Parathyroid adenoma (tissue), 2 donors: ENCODE measurements around the gene NR1H3.
"Not testable (repeated sequence)": the region's sequence is repeated elsewhere in the genome, so short reads cannot be mapped to it uniquely, and the experiment has no call there.

ENCODE experiments used
- H2AFZ ChIP-seq: fragments of 300-600 bp; sonication (generic); one replicate; pipeline ENCODE4 v1.7.0; 2017; ENCODE audit warnings: antibody characterized with exemption, mild to moderate bottlenecking
- H3K27ac ChIP-seq: fragments of 300-600 bp; sonication (generic); one replicate; pipeline ENCODE4 v1.7.0; 2017
- H3K27me3 ChIP-seq: fragments of 300-600 bp; sonication (generic); one replicate; pipeline ENCODE4 v1.7.0; 2017; ENCODE audit warnings: low read length; ENCODE audit not compliant: control insufficient read depth, insufficient read depth
- H3K36me3 ChIP-seq: fragments of 300-600 bp; sonication (generic); one replicate; pipeline ENCODE4 v1.7.0; 2017; ENCODE audit warnings: low read length; ENCODE audit not compliant: control insufficient read depth, insufficient read depth
- H3K4me1 ChIP-seq: fragments of 300-600 bp; sonication (generic); one replicate; pipeline ENCODE4 v1.7.0; 2017; ENCODE audit warnings: control low read depth
- H3K4me2 ChIP-seq: fragments of 300-600 bp; sonication (generic); one replicate; pipeline ENCODE4 v1.7.0; 2017; ENCODE audit warnings: low read length
- H3K4me3 ChIP-seq: fragments of 300-600 bp; sonication (generic); one replicate; pipeline ENCODE4 v1.7.0; 2017; ENCODE audit warnings: low read depth, low read length
- H3K79me2 ChIP-seq: fragments of 300-600 bp; sonication (generic); one replicate; pipeline ENCODE4 v1.7.0; 2017; ENCODE audit warnings: control low read depth
- H3K9ac ChIP-seq: fragments of 300-600 bp; sonication (generic); one replicate; pipeline ENCODE4 v1.7.0; 2017; ENCODE audit warnings: mild to moderate bottlenecking
- H3K9me3 ChIP-seq: fragments of 300-600 bp; sonication (generic); one replicate; pipeline ENCODE4 v1.7.0; 2017; ENCODE audit warnings: low read length; ENCODE audit not compliant: control insufficient read depth
- CTCF ChIP-seq: fragments of 300-600 bp; sonication (generic); IDR thresholded peaks from one replicate; pipeline ENCODE4 v1.7.0; 2017; ENCODE audit warnings: antibody characterized with exemption, mild to moderate bottlenecking
- donor health status: primary hyperparathyroidism.

NR1H3 gene

GRCh38 chr11:47308050-47308823 is 50.4 kb downstream of the NR1H3 start:
- no peak overlapping the region for H3K9ac ChIP-seq
- no peak overlapping the region for H2AFZ ChIP-seq
- H3K27me3 ChIP-seq, result no peaks in the 10 kb centered on the region
- H3K9me3 ChIP-seq, result no peaks in the 10 kb centered on the region
- TF ChIP-seq CTCF, result no peak
- H3K4me3 ChIP-seq, result no peak overlapping the region
- H3K4me2 ChIP-seq, result no peak overlapping the region
- H3K4me1 ChIP-seq, result no peaks in the 10 kb centered on the region
- no peaks in the 10 kb centered on the region for H3K79me2 ChIP-seq
- no peak overlapping the region for H3K27ac ChIP-seq
- H3K36me3 ChIP-seq, result no peaks in the 10 kb centered on the region

GRCh38 chr11:47314992-47315391 is 57.2 kb downstream of the NR1H3 start:
- no peaks in the 10 kb centered on the region for H3K9me3 ChIP-seq
- no peaks in the 10 kb centered on the region for H3K36me3 ChIP-seq
- no peak overlapping the region for H3K9ac ChIP-seq
- no peak overlapping the region for H2AFZ ChIP-seq
- no peaks in the 10 kb centered on the region for H3K27me3 ChIP-seq
- no peaks in the 10 kb centered on the region for H3K79me2 ChIP-seq
- no peak for TF ChIP-seq CTCF
- no peak overlapping the region for H3K27ac ChIP-seq
- H3K4me3 ChIP-seq, result no peak overlapping the region
- H3K4me1 ChIP-seq, result no peaks in the 10 kb centered on the region
- H3K4me2 ChIP-seq, result no peak overlapping the region

DNA sequence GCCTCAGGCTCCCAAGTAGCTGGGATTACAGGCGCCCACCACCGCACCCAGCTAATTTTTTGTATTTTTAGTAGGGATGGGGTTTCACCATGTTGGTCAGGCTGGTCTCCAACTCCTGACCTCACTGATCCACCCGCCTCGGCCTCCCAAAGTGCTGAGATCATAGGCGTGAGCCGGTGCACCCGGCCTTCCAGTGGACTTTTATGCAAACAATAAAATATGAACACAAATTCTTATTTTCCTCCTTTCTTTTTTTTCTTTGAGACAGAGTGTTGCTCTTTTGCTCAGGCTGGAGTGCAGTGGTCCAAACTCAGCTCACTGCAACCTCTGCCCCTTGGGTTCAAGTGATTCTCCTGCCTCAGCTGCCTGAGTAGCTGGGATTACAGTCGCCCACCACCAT is 58.7 kb downstream of the NR1H3 start:
- not testable (repeated sequence) for H3K9ac ChIP-seq, H3K36me3 ChIP-seq, H3K4me3 ChIP-seq, H3K27me3 ChIP-seq, H3K4me1 ChIP-seq, H3K9me3 ChIP-seq, H3K4me2 ChIP-seq, H2AFZ ChIP-seq, H3K27ac ChIP-seq, H3K79me2 ChIP-seq

DNA sequence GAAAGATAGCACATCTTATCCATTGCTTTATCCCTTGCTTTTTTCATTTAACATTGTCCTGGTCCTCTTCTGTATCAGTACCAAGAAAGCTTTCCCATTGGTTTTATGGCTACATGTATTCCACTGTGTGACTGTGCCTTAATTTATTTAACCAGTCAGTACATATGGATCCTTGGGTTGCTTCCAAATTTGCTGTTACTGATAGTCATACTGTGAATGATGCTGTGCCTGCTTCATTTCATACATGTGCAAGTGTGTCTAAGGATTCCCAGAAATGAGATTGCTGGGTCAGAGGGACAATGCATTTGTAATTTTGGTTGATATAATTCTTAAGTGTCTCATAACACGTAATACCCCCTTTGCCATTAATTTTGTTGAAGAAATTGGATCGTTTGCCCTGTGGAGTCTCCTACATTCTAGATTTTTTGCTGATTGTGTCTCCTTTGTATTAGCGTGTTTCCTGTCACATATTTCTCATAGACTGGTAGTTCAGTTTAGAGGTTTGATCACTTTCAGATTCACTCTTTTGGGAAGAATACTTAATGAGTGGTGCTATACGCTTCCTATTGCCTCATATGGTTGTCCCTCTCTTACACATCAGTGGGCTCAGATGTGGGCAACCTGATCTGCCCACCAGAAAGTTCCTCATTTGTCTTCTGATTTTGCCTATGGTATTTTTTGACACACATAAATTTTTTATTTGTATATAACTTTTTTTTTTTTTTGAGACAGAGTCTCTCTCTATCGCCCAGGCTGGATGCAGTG is 59.5 kb downstream of the NR1H3 start:
- Histone ChIP-seq H3K4me1 (no peaks in the 10 kb centered on the region), H3K36me3 (no peaks in the 10 kb centered on the region), H3K4me2 (no peak overlapping the region), H3K27me3 (no peaks in the 10 kb centered on the region), H3K27ac (no peak overlapping the region), H3K79me2 (no peaks in the 10 kb centered on the region), H3K9me3 (no peaks in the 10 kb centered on the region), H3K4me3 (no peak overlapping the region), H3K9ac (no peak overlapping the region), H2AFZ (no peak overlapping the region)
- TF ChIP-seq CTCF, result no peak

DNA sequence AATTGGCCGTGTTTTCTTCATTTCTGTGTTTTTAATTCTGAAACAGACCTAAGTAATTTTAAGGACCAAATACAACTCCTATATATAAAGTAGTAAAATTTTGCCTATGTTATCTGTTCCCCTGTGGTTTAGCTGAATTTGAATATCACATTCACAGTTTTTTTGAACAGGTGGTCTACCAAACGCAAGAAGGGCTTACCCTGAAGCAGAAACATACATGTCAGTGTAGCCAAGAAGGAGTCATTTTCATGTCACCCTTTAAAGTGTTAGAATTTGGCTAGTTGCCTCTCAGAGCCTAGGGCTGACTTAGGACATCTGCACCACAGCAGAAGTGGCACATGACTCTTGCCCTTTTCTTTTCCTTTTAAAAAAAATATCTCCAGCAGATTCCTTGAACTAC is 60.4 kb downstream of the NR1H3 start:
- TF ChIP-seq CTCF, result no peak
- Histone ChIP-seq H3K4me2 (no peak overlapping the region), H3K27ac (no peak overlapping the region), H3K27me3 (no peaks in the 10 kb centered on the region), H3K79me2 (no peaks in the 10 kb centered on the region), H3K9ac (no peak overlapping the region), H3K9me3 (no peaks in the 10 kb centered on the region), H3K4me1 (no peaks in the 10 kb centered on the region), H3K36me3 (no peaks in the 10 kb centered on the region), H2AFZ (no peak overlapping the region), H3K4me3 (no peak overlapping the region)
